ENCODE results near the gene MUSTN1.

- TF ChIP-seq POLR2A (IDR thresholded peaks at IDR 0.05), result no peak
- TF ChIP-seq CTCF (IDR thresholded peaks at IDR 0.05), result no peak
Observed at GRCh38 chr3:52847241-52847640, 12.4 kb upstream of the MUSTN1 start.
